Measurements from ENCODE around the gene ZNF385D.

DNA sequence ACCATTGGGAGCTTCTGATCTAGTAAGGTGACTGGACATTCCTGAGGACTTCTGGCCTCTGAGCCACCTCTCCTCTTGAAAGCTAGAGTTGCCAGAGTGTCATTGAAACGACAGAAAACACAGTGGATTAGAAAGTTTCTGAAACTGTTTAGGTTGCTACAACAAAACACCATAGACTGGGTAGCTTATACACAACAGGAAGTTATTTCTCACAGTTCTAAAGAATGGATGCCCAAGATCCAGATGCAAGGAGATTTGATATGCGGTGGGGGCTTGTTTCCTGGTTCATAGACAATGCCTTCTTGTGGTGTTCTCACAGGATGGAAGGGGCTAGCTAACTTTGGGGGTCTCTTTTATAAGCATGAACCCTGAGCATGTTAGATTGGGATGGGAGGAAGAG lies 43.3 kb upstream of the ZNF385D start:
- TF ChIP-seq POLR2A (IDR thresholded peaks at IDR 0.05) = no peak
- TF ChIP-seq, protein P1, sequence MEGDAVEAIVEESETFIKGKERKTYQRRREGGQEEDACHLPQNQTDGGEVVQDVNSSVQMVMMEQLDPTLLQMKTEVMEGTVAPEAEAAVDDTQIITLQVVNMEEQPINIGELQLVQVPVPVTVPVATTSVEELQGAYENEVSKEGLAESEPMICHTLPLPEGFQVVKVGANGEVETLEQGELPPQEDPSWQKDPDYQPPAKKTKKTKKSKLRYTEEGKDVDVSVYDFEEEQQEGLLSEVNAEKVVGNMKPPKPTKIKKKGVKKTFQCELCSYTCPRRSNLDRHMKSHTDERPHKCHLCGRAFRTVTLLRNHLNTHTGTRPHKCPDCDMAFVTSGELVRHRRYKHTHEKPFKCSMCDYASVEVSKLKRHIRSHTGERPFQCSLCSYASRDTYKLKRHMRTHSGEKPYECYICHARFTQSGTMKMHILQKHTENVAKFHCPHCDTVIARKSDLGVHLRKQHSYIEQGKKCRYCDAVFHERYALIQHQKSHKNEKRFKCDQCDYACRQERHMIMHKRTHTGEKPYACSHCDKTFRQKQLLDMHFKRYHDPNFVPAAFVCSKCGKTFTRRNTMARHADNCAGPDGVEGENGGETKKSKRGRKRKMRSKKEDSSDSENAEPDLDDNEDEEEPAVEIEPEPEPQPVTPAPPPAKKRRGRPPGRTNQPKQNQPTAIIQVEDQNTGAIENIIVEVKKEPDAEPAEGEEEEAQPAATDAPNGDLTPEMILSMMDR (IDR thresholded peaks at IDR 0.05) = no peak

Measured in right lobe of liver (tissue), 4 donors.